Measurements from ENCODE around the gene LRRTM4.

DNA sequence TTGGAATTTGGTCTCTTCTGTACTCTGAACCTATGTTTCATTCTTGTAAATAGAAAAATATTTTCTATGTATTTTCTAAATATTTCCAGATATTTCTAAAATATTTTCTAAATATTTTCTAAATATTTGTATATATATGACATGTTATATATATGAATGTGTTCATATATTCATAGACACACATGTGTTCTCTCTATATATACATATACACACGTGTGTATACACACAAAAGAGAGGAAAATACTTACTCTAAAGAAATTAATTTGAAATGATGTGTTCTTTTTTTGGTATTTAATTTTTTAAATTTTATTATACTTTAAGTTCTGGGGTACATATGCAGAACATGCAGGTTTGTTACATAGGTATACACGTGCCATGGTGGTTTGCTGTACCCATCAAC, 589.6 kb downstream of the LRRTM4 start:
- no peak for TF ChIP-seq POLR2A (IDR thresholded peaks at IDR 0.05)
- TF ChIP-seq, protein P1, sequence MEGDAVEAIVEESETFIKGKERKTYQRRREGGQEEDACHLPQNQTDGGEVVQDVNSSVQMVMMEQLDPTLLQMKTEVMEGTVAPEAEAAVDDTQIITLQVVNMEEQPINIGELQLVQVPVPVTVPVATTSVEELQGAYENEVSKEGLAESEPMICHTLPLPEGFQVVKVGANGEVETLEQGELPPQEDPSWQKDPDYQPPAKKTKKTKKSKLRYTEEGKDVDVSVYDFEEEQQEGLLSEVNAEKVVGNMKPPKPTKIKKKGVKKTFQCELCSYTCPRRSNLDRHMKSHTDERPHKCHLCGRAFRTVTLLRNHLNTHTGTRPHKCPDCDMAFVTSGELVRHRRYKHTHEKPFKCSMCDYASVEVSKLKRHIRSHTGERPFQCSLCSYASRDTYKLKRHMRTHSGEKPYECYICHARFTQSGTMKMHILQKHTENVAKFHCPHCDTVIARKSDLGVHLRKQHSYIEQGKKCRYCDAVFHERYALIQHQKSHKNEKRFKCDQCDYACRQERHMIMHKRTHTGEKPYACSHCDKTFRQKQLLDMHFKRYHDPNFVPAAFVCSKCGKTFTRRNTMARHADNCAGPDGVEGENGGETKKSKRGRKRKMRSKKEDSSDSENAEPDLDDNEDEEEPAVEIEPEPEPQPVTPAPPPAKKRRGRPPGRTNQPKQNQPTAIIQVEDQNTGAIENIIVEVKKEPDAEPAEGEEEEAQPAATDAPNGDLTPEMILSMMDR (IDR thresholded peaks at IDR 0.05), result no peak
